Central memory CD8-positive, alpha-beta T cell (primary cell): ENCODE data around the gene RNF144A.

Source experiments
- ATAC-seq: fragments of 150-1000 bp; cut with Tn5 transposase; replicated peaks from 2 replicates; pipeline ENCODE4 v1.10.0; 2022; ENCODE audit warnings: mild to moderate bottlenecking, moderate FRiP score, moderate number of reproducible peaks; ENCODE audit not compliant: poor library complexity, severe bottlenecking; ENCODE audit errors: extremely low read depth
- DNase-seq, 2 donors: peaks; one replicate each; pipeline ENCODE4 v3.0.0; 2021; ENCODE audit warnings: low spot score in 2 of 2
- H3K27ac Mint-ChIP-seq: one replicate; pipeline ENCODE4 v1.8.0; 2022; ENCODE audit warnings: low read depth, mild to moderate bottlenecking, moderate library complexity, mixed read lengths
- H3K27me3 Mint-ChIP-seq: one replicate; pipeline ENCODE4 v1.8.0; 2022; ENCODE audit warnings: mixed read lengths
- H3K36me3 Mint-ChIP-seq: one replicate; pipeline ENCODE4 v1.8.0; 2022; ENCODE audit warnings: mild to moderate bottlenecking, moderate library complexity, mixed read lengths; ENCODE audit not compliant: insufficient read depth
- H3K4me1 Mint-ChIP-seq: one replicate; pipeline ENCODE4 v1.8.0; 2022; ENCODE audit warnings: mixed read lengths
- H3K4me3 Mint-ChIP-seq: one replicate; pipeline ENCODE4 v1.8.0; 2022; ENCODE audit warnings: mild to moderate bottlenecking, moderate library complexity, mixed read lengths
- H3K9me3 Mint-ChIP-seq: one replicate; pipeline ENCODE4 v1.8.0; 2022; ENCODE audit warnings: mixed read lengths

The RNF144A gene

DNA sequence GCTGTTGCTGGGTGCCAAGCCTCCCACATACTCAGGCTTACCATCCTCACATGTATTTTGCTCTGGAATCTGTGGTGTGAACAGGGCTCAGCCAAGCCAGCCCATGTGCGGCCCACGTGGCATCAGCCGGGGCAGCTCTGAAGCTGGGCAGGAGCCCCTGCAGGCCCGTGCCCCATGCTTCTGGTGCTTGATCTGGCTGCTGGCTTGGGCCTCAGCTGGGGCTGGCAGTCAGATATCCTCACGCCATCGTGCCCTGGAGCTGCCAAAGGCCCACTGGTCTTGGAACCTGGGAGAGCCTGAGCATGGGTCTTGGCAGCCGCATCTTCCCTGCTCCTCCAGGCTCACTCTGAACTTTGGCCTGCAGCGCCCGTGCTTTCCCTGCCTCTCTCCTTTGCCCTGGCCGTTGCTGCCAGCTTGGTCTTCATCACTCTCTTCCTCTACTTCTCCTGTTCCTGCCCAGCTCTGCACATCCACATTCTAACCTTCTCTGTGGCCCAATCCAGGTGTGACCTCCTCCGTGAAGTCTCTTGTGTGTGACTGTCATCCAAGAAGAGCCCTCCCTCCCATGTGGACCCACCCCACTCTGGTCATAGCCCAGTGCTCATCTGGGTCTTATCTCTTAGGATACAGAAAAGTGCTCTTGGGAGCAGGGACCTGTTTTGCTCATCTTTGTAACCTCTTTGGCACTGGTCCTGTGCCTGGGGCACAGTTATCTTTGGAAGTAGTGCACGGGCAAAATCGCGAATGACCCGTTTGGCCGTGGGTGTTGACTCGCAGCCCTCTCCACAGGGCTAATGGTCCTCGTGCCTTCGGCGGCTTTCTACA is 116.1 kb downstream of the RNF144A start:
- ATAC-seq (no peak), DNase-seq (no peak)
- peaks cover 15% of the 10 kb centered on the region for H3K36me3 Mint-ChIP-seq
- no peaks in the 10 kb centered on the region for H3K27me3 Mint-ChIP-seq
- no peaks in the 10 kb centered on the region for H3K9me3 Mint-ChIP-seq
- no peaks in the 10 kb centered on the region for H3K4me1 Mint-ChIP-seq
- H3K4me3 Mint-ChIP-seq = no peak overlapping the region
- no peak overlapping the region for H3K27ac Mint-ChIP-seq

DNA sequence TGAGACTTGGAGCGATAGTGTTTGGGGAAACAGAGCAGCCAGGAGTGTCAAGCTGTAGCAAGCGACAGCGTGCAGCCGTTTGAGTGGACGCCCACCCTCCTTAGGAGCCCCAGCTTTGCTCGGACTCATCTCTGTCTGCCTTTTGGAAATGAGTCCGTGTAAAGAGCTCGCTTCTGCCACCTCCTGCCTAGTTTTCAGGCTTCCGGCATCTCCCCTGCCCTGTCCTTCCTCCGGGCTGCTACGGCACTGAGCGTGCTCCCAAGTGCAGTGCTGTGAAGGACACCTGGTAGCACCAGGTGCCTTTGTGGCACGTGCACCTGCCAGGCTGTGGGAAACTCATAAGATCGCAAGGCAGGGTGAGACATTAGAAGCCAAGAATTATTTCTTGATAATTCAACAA is 117.1 kb downstream of the RNF144A start:
- H3K27me3 Mint-ChIP-seq = no peaks in the 10 kb centered on the region
- H3K36me3 Mint-ChIP-seq = peaks cover 15% of the 10 kb centered on the region
- H3K9me3 Mint-ChIP-seq = no peaks in the 10 kb centered on the region
- ATAC-seq (no peak), DNase-seq (no peak)
- no peaks in the 10 kb centered on the region for H3K4me1 Mint-ChIP-seq
- no peak overlapping the region for H3K27ac Mint-ChIP-seq
- no peak overlapping the region for H3K4me3 Mint-ChIP-seq

DNA sequence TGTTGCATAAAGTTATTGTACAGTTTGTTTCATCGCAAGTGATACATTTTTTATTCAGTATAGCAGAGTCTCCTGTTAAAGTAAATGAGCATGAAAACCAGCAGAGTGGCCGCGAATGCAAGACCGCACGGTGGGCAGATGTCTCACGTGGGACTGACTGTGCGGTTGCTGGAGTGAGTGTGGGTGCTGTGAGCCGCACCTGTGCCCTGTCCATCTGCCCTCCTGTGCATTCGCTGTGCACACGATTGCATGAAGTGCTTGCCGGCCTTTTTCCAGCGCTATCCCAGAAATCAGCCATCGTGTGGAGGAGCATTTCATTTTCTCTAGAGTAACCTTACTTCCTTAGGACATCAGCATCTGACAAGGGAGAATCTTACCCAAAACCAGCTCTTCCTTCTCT is 118.7 kb downstream of the RNF144A start:
- Mint-ChIP-seq H3K9me3 (no peaks in the 10 kb centered on the region), H3K27me3 (no peaks in the 10 kb centered on the region), H3K4me3 (no peak overlapping the region), H3K36me3 (peaks cover 22% of the 10 kb centered on the region), H3K27ac (no peak overlapping the region), H3K4me1 (no peaks in the 10 kb centered on the region)
- no peak for DNase-seq
- ATAC-seq = no peak

DNA sequence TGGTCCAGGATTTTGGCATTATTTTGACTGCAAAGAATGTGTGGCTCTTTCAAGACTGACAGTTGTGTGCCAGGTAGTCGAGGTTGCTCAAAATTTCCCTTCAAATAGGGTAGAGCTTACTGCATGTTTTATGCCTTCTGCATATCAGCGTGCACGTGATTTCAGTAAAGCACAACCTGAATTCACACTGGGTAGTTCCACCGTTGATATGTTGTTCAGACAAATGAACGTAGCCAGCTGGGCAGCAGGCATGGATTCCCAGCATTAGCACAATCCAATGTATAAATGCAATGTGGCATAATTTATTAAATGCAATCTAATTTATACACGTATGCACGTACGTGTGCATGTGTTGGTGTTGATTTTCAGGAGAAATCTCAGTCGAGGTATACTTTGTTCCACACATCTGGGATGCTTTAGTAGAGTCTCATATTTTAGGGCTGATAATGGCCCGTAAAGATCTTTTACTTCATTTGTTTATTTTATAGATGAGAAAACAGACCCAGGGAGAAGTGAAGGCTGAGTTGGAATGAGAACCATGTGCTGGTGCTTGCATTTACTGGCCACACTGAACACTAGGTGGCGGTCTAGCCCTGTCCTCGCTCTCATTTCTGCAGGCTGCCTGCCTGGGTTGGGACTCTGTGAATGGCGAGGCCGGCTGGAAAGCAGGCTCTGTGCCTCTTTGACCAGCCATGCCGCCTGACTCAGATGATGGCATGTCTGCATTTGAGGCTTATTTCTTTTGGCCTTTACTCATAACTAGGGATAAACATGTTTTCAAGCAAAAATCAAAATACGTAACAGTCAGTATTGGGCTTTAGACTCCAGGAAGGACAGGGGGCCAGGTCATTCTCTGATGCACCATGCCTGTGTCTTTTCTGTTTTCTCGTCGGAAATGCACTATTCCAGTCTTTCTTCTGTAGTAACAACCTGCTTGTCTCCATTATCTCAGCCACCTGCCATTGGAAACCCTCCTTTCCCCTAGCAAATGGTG is 120.4 kb downstream of the RNF144A start:
- Mint-ChIP-seq H3K9me3 (no peaks in the 10 kb centered on the region), H3K36me3 (peaks cover 20% of the 10 kb centered on the region)

DNA sequence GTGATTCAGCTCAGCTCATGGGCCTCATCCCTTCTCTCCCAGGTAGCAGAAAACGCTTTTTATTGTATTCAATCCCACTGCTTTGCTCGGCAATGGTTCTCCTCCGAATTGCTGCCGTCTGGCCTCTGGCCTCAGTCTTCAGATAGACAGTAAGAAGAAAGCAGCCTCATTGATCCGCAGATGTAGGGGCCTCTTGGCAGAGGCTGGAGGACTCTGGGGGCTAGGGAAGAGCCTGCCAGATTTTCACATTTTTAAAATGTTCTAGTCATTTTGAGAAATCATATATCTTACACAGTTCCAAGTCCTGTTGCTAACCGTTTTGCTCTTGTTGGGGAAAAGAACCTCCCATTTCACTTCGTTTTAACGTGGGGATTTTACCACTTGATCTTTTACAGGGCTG is 123.3 kb downstream of the RNF144A start:
- DNase-seq (no peak), ATAC-seq (no peak)
- Mint-ChIP-seq H3K27ac (no peak overlapping the region), H3K9me3 (no peaks in the 10 kb centered on the region), H3K27me3 (no peaks in the 10 kb centered on the region), H3K36me3 (peaks cover 14% of the 10 kb centered on the region), H3K4me3 (no peak overlapping the region), H3K4me1 (peaks cover 10% of the 10 kb centered on the region)

More for the DNA sequence above, 120.4 kb downstream of the RNF144A start:
- no peaks in the 10 kb centered on the region for H3K4me1 Mint-ChIP-seq
- H3K27me3 Mint-ChIP-seq = no peaks in the 10 kb centered on the region
- H3K27ac Mint-ChIP-seq = no peak overlapping the region
- ATAC-seq = no peak
- H3K4me3 Mint-ChIP-seq = no peak overlapping the region
- DNase-seq = peak; percentile 22 to 35

DNA sequence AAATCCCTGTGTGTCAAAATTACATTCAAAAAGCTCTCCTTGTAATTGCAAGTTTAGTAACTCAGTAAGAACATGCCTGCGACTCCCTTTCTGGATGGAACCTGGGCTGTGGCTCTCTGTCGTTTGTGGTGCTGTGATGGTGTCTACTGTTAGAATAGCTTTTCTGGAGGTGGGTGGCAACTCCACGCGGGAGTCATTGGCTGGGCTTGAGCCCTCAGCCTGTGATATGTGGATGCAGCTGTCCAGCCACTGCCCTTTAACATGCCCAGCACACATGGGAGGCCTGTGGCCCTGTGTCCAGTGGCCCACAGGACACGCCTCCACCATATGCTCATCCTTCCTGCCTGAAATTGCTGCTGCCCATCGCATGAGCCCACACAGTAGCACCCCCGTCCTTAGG is 124.2 kb downstream of the RNF144A start:
- no peaks in the 10 kb centered on the region for H3K9me3 Mint-ChIP-seq
- no peaks in the 10 kb centered on the region for H3K27me3 Mint-ChIP-seq
- H3K4me1 Mint-ChIP-seq = peaks cover 10% of the 10 kb centered on the region
- no peak for ATAC-seq
- H3K4me3 Mint-ChIP-seq = no peak overlapping the region
- no peak for DNase-seq
- H3K36me3 Mint-ChIP-seq = peaks cover 14% of the 10 kb centered on the region
- H3K27ac Mint-ChIP-seq = no peak overlapping the region

DNA sequence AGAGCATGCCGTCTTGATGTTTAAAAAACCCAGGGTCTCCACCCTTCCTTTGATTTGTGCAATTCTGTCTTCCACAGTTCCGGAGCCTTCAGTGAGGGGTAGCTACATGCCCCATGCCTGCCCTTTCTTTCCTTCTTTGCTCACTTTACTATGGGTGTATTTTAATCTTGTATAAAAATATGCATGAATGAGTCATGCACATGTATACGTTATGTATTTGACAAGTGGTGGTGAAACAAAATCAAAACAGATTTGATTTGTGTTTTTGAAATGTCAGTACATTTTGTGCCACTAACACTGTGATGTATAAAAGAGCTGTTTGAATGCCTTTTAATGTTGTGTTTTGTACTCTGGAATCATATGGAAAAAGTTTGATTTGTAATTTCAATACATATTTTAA is 126.5 kb downstream of the RNF144A start:
- Mint-ChIP-seq H3K4me1 (peaks cover 10% of the 10 kb centered on the region), H3K9me3 (no peaks in the 10 kb centered on the region), H3K27me3 (no peaks in the 10 kb centered on the region), H3K27ac (no peak overlapping the region), H3K36me3 (peaks cover 10% of the 10 kb centered on the region), H3K4me3 (no peak overlapping the region)
- no peak for DNase-seq
- ATAC-seq = no peak

DNA sequence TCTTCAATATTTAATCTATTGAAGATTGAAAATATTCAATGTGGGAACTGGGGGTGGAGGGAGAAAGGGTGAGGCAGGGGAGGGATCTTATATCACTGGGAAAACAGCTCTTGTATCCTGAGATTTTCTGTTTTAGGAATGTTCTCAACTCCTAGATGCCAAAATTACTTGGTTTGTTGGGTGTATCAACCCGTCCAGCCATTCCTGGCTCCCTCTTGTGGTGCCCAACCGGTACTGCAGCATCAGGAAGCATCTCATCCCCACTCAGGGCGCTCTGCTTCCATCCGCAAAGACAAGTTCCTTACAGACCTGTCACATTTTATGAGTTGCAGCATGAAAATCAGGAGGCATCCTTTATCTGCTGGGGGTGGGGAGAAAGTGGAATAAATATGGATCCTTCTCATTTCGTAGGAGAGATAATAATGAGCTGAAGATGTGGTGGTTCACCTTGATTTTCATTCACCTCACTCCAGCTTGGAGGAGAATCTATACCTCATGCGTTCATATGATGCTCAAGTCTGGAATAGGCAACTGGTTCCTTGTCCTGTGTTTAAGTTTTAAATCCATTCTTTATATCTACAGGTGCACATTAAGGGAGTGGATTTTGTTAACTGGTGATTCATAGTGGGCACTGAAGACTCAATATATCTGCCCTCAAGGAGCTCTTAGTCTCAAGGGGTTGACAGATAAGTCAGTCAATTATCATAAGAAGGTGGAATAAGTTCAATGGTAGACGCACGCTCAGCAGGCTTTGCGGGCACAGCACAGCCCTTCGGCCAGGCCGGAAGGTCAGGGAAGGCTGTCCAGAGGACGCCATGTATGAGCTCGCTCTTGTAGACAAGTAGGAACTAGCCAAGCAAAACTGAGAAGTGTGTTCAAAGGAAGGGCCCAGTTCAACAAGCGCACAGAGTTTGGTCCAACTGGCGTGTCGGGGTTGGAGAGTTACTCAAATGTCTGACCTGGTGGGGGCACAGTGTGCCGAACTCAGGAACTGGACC is 127.3 kb downstream of the RNF144A start:
- H3K4me3 Mint-ChIP-seq = no peak overlapping the region
- H3K27me3 Mint-ChIP-seq = no peaks in the 10 kb centered on the region
- peak overlapping the region; percentile 25 for H3K27ac Mint-ChIP-seq
- DNase-seq = peak; percentile 29 to 37
- H3K4me1 Mint-ChIP-seq = peaks cover 10% of the 10 kb centered on the region
- peaks cover 8% of the 10 kb centered on the region for H3K36me3 Mint-ChIP-seq
- H3K9me3 Mint-ChIP-seq = no peaks in the 10 kb centered on the region
- peak; percentile 46 for ATAC-seq

DNA sequence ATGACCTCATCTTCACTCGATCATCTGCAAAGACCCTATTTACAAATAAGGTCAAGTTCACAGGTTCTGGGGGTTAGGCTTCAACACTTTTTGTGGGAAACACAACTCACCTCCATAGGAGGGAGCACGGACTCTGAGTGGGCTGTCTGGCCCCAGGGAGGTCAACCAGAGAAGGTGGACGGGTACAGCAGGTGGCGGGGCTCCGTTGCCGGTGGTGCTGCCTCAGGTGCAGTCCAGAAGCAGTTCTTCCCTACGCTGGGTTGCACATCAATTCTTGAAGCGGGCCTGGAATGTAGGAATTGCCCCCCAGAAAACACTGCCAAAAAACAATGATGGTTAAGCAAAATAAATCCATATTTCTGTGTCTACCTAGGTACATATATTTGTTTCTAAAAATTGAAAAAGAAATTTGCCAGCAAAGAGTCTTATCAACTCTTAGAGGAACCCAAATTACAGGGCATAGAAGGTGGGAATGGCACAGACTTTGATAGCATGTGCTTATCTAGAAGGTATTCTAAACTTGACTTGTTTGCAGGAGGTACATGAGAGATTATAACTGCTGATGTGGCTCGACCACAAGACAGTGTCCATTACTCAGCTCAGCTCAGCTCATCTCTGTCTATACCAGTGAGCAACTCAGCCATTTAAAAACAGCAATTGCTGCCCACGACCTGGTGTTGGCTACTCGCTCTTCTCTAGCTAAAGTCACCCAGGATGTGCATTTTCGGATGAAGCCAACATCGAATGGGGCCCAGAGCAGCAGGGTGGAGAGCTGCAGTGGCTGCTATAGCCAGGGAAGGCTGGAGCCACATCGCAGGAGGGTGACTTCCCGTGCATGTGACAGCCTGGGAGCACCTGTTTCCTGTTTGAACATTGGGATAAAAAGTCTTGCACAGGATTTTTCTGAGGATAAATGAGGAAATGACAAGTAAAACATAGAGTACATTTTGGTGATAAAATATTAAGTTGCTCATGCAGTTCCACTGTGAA is 128.7 kb downstream of the RNF144A start:
- Mint-ChIP-seq H3K27me3 (no peaks in the 10 kb centered on the region), H3K27ac (no peak overlapping the region), H3K36me3 (peaks cover 2% of the 10 kb centered on the region), H3K4me1 (peaks cover 10% of the 10 kb centered on the region), H3K4me3 (no peak overlapping the region), H3K9me3 (no peaks in the 10 kb centered on the region)
- DNase-seq (no peak), ATAC-seq (no peak)

DNA sequence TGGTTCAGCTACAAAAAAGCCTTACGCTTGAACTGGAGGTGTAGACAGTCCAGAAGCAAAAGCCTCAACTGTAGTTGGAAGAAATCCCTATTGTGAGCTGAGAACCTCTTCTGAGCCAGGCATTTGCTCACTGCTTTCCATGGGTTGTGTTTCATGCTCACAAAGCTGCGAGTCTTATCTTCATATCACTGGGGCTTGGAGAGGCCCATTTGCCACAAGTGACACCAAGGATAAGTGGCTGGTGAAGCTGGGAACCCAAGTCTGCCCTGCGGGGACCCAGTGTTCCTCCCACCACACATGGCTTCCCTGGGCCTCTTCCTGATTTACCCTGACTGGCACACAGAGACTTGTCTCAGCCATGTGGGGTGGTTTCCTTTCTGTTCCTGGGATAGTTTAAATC is 130.4 kb downstream of the RNF144A start:
- H3K36me3 Mint-ChIP-seq = peaks cover 2% of the 10 kb centered on the region
- DNase-seq (no peak), ATAC-seq (no peak)
- H3K9me3 Mint-ChIP-seq = no peaks in the 10 kb centered on the region
- H3K27ac Mint-ChIP-seq = no peak overlapping the region
- H3K4me3 Mint-ChIP-seq = no peak overlapping the region
- peaks cover 10% of the 10 kb centered on the region for H3K4me1 Mint-ChIP-seq
- no peaks in the 10 kb centered on the region for H3K27me3 Mint-ChIP-seq

DNA sequence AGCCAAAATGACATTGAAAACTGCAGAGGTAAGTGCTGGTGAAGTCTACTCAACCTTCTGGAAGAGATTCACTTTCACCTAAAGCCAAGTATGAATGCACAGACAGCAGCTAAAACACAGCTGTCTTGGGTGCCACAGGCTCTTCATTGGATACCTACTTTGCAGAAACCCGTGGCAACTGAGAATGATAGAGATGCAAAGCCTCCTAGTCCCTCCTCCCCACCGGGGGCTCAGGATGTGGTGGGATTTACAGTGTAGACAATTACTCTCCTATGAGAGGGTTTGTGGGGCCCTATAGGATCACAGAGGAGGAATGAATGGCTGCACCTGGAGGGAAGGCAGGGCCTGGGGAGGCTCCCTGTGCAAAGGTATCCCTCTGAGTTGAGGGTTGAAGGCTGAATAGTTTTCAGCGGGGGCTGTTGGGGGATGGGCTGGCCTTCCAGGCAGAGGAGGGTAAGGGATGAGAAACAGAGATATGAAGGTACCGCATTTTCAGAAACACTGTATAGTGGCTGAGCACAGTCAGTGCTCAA is 131.6 kb downstream of the RNF144A start:
- no peak for ATAC-seq
- H3K4me1 Mint-ChIP-seq = peaks cover 10% of the 10 kb centered on the region
- no peak for DNase-seq
- H3K9me3 Mint-ChIP-seq = no peaks in the 10 kb centered on the region
- H3K4me3 Mint-ChIP-seq = no peak overlapping the region
- peaks cover 2% of the 10 kb centered on the region for H3K36me3 Mint-ChIP-seq
- H3K27me3 Mint-ChIP-seq = no peaks in the 10 kb centered on the region
- H3K27ac Mint-ChIP-seq = no peak overlapping the region
